Ectodermal cell (in vitro differentiated cells): ENCODE data around the gene PIK3R3.

Source experiments
- H3K27ac ChIP-seq: 2 replicates; pipeline ENCODE4 v1.7.0; 2013; ENCODE audit warnings: mild to moderate bottlenecking, low read depth, low read length; ENCODE audit not compliant: insufficient read depth, poor library complexity, severe bottlenecking
- H3K27me3 ChIP-seq: 2 replicates; pipeline ENCODE4 v1.7.0; 2013; ENCODE audit warnings: mild to moderate bottlenecking, low read length; ENCODE audit not compliant: insufficient read depth, control insufficient read depth, poor library complexity, severe bottlenecking
- H3K36me3 ChIP-seq: one replicate; pipeline ENCODE4 v1.7.0; 2013; ENCODE audit warnings: low read length; ENCODE audit not compliant: control insufficient read depth, insufficient read depth
- H3K4me1 ChIP-seq: one replicate; pipeline ENCODE4 v1.7.0; 2013; ENCODE audit warnings: low read length; ENCODE audit not compliant: control insufficient read depth, insufficient read depth
- H3K4me3 ChIP-seq: 2 replicates; pipeline ENCODE4 v1.7.0; 2013; ENCODE audit warnings: low read depth, low read length, control low read depth; ENCODE audit not compliant: insufficient read depth
- H3K9me3 ChIP-seq: 2 replicates; pipeline ENCODE4 v1.7.0; 2013; ENCODE audit warnings: mild to moderate bottlenecking, low read length, moderate library complexity; ENCODE audit not compliant: control insufficient read depth
- WGBS, 2 experiments: methylation state at CpG; one replicate each; pipeline ENCODE4 v1.1.7; 2013; ENCODE audit warnings: missing lambda C conversion rate in 2 of 2; 5-methylcytosine and 5-hydroxymethylcytosine counted together

The PIK3R3 gene

GRCh38 chr1:46157916-46158311 lies 25.5 kb upstream of the PIK3R3 start:
- Histone ChIP-seq H3K9me3 (no peaks in the 10 kb centered on the region), H3K27me3 (no peaks in the 10 kb centered on the region), H3K4me1 (no peaks in the 10 kb centered on the region), H3K36me3 (no peaks in the 10 kb centered on the region), H3K27ac (no peak overlapping the region), H3K4me3 (no peak overlapping the region)
- 80 to 93% methylated on average over 1 of the region's 1 CpG for WGBS, 2 experiments

DNA sequence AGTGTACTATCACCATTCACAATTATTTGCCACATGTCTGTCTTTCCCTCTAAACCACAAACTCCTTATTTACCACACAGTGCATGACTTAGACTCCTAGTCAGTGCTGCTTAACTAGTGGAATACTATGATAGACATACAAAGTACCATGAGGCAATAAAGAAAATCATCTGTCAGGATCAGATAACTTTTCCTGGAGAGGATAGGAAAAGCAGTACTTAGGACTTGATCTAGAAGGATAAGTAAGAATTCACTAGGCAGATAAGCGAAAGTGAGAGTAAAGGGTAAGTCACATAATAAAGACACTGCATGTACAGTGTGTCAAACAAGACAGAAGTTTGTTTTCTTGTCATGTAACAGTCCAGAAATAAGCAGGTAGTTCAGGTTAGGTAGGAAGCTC lies 21.3 kb upstream of the PIK3R3 start:
- 87 to 95% methylated on average over 1 of the region's 1 CpG for WGBS, 2 experiments
- H3K9me3 ChIP-seq: no peaks in the 10 kb centered on the region
- no peaks in the 10 kb centered on the region for H3K27me3 ChIP-seq
- H3K4me3 ChIP-seq: no peak overlapping the region
- no peaks in the 10 kb centered on the region for H3K4me1 ChIP-seq
- H3K36me3 ChIP-seq: no peaks in the 10 kb centered on the region
- no peak overlapping the region for H3K27ac ChIP-seq

DNA sequence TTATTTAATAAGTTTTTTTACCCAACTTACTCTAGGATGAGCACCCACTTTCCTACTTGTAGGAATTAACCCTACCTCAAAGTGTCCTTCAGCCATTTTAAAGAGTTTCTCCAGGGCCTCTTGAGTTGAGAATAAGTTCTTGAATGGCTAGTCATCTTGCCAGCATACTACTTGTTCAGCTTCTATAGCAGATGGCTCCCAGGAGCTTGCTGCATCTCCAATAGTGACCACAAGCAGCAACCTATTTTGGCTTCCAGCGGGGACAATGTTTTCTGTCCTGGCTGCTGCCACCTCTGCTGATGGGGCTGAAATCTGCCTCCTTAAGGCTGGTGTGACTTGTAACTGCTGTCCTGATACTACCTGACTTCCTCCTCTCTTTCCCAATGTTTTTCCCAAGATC lies 20.8 kb upstream of the PIK3R3 start:
- Histone ChIP-seq H3K27me3 (no peaks in the 10 kb centered on the region), H3K27ac (no peak overlapping the region), H3K9me3 (no peaks in the 10 kb centered on the region), H3K4me3 (no peak overlapping the region), H3K36me3 (no peaks in the 10 kb centered on the region), H3K4me1 (no peaks in the 10 kb centered on the region)
- whole genome bisulfite sequencing, 2 experiments: 95% methylated on average over 1 of the region's 1 CpG

- Histone ChIP-seq H3K36me3 (no peaks in the 10 kb centered on the region), H3K27ac (no peak overlapping the region), H3K9me3 (no peaks in the 10 kb centered on the region), H3K4me1 (no peaks in the 10 kb centered on the region), H3K27me3 (no peaks in the 10 kb centered on the region), H3K4me3 (no peak overlapping the region)
- 90 to 94% methylated on average over 3 of the region's 3 CpGs for WGBS, 2 experiments
Measured at GRCh38 chr1:46152016-46152415, 19.6 kb upstream of the PIK3R3 start.

DNA sequence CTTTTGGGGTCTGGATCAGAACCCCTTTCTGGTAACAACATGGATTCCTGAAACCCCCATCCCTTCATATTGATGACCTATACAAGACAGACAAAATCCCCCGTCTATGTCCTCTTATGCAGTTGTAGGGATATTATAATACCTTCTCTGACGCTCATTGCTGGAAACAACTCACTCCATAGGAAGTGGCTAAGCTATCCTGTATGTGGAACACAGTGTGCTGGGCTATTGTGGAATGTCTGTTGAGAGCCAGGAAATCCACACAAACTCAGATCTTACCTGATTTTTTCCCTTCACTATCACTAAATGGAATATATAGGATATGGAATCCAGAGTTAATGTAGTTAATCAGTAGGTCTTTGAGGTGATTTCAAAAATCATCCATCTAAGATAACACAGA lies 17.7 kb upstream of the PIK3R3 start:
- WGBS, 2 experiments: 96 to 100% methylated on average over 2 of the region's 2 CpGs
- H3K9me3 ChIP-seq: no peaks in the 10 kb centered on the region
- no peaks in the 10 kb centered on the region for H3K27me3 ChIP-seq
- H3K4me1 ChIP-seq: no peaks in the 10 kb centered on the region
- no peak overlapping the region for H3K27ac ChIP-seq
- no peaks in the 10 kb centered on the region for H3K36me3 ChIP-seq
- no peak overlapping the region for H3K4me3 ChIP-seq

DNA sequence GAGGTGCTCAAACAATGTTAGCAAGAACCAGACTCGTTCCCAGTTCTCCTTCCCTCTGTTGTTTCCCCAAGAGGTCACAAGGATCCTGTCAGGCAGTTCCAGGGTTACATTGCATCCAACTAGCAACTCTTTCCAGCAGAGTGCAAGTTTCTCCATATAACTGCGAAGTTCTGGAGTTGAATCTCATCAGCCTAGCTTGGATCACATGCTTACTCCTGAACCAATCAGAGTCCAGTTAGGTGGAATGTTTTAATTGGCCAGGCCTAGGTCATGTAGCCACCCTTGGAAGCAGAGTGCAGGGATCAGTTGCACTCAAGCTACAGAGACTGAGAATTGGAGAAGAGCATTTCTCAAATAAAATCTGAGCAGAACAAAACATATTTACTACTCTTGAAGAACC lies 15.9 kb upstream of the PIK3R3 start:
- WGBS, 2 experiments: 85 to 92% methylated on average over 2 of the region's 2 CpGs
- Histone ChIP-seq H3K4me3 (no peak overlapping the region), H3K27me3 (no peaks in the 10 kb centered on the region), H3K4me1 (no peaks in the 10 kb centered on the region), H3K27ac (no peak overlapping the region), H3K36me3 (no peaks in the 10 kb centered on the region), H3K9me3 (no peaks in the 10 kb centered on the region)

GRCh38 chr1:46137916-46138315 lies 5.5 kb upstream of the PIK3R3 start:
- H3K27ac ChIP-seq: no peak overlapping the region

GRCh38 chr1:46136711-46137110 lies 4.3 kb upstream of the PIK3R3 start:
- no peak overlapping the region for H3K27ac ChIP-seq
- H3K27me3 ChIP-seq: no peaks in the 10 kb centered on the region
- H3K4me3 ChIP-seq: no peak overlapping the region
- H3K4me1 ChIP-seq: peaks cover 22% of the 10 kb centered on the region
- H3K36me3 ChIP-seq: no peaks in the 10 kb centered on the region
- no peaks in the 10 kb centered on the region for H3K9me3 ChIP-seq

More at GRCh38 chr1:46137916-46138315, 5.5 kb upstream of the PIK3R3 start:
- Histone ChIP-seq H3K9me3 (no peaks in the 10 kb centered on the region), H3K4me1 (peaks cover 22% of the 10 kb centered on the region), H3K27me3 (no peaks in the 10 kb centered on the region), H3K4me3 (no peak overlapping the region), H3K36me3 (no peaks in the 10 kb centered on the region)
- WGBS, 2 experiments: 67 to 79% methylated on average over 3 of the region's 3 CpGs

DNA sequence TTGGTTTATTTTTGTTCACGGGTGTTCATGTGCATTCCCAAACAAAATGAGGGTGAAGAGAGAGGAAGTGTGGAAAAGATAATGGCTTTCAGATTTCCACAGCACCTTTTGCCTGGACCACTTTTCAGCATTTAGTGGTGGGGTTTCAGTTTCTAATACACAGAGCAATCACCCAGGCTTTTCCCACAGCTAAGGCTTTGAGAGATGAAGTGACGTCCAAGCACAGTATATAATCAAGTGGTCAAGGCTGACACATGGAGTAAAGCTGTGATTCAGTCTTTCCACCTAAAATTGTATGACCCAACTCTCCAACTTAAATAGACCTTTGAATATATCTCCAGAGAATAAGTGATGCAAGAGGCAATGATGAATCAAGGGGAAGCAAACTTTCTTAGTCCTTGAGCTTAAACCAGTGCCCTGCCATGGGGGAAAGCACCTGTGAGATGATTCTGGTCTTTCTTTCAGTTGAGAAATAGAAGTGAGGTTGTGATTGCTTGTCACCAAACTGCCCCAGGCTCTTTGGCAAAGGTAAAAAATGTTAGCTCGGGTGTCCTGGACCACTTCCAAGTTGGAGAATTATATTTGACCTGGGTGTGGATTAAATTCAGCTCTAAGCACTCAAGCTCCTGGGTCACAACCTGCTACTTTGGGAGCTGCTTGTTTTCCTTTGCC lies 2.4 kb upstream of the PIK3R3 start:
- Histone ChIP-seq H3K9me3 (no peaks in the 10 kb centered on the region), H3K4me3 (no peak overlapping the region), H3K4me1 (peaks cover 22% of the 10 kb centered on the region), H3K27me3 (no peaks in the 10 kb centered on the region), H3K36me3 (no peaks in the 10 kb centered on the region), H3K27ac (no peak overlapping the region)
- WGBS, 2 experiments: 89 to 95% methylated on average over 3 of the region's 3 CpGs

- Histone ChIP-seq H3K4me1 (peaks cover 25% of the 10 kb centered on the region), H3K27ac (peak overlapping the region; percentile 100), H3K9me3 (no peaks in the 10 kb centered on the region), H3K27me3 (no peaks in the 10 kb centered on the region), H3K36me3 (no peaks in the 10 kb centered on the region), H3K4me3 (peak overlapping the region; percentile 55)
- 40 to 47% methylated on average over 2 to 3 of the region's 3 CpGs for WGBS, 2 experiments
Measured at GRCh38 chr1:46133781-46134350, 1.4 kb upstream of the PIK3R3 start.
